ENCODE results near the gene JPH4.
A peak's percentile ranks its signal among the peaks of the same experiment; 100 is the strongest.

Gene JPH4

GRCh38 chr14:23559926-23560520 lies 18.6 kb downstream of the JPH4 start:
- Histone ChIP-seq H3K4me2 (ENCODE audit: insufficient read depth, low read length) (no peak overlapping the region), H2AFZ (ENCODE audit: low read depth, low read length) (no peak overlapping the region), H3K9me3 (ENCODE audit: insufficient read depth, low read length, severe bottlenecking) (no peaks in the 10 kb centered on the region), H3K4me1 (ENCODE audit: insufficient read depth, low read length) (peaks cover 29% of the 10 kb centered on the region), H3K27ac (ENCODE audit: low read length) (no peak overlapping the region), H4K20me1 (ENCODE audit: insufficient read depth, low read length) (peaks cover 6% of the 10 kb centered on the region; the same call in 1 of the 2 replicates), H3K27me3 (ENCODE audit: insufficient read depth, low read length, poor library complexity) (no peaks in the 10 kb centered on the region), H3K4me3 (ENCODE audit: low read depth in 1 of 2, low read length in 2 of 2) (no peak overlapping the region), H3K36me3 (ENCODE audit: insufficient read depth, low read length) (peaks cover 73% of the 10 kb centered on the region), H3K79me2 (ENCODE audit: insufficient read depth, low read length) (peaks cover 33% of the 10 kb centered on the region), H3K9ac (ENCODE audit: low read depth, low read length) (no peak overlapping the region)
- DNase-seq (no peak), ATAC-seq (ENCODE audit: insufficient read depth, low read depth) (no peak)
- TF ChIP-seq EZH2 (IDR thresholded peaks at IDR 0.05; ENCODE audit: borderline replicate concordance, low read depth, low read length, severe bottlenecking) (no peak), CTCF (IDR thresholded peaks at IDR 0.05; ENCODE audit: borderline replicate concordance, extremely low read depth, low read length, poor library complexity, severe bottlenecking) (no peak)

- no peaks in the 10 kb centered on the region for H3K9me3 ChIP-seq (ENCODE audit: insufficient read depth, low read length, severe bottlenecking)
- H4K20me1 ChIP-seq (ENCODE audit: insufficient read depth, low read length) = peaks cover 6% of the 10 kb centered on the region; the same call in 1 of the 2 replicates
- no peak overlapping the region for H3K27ac ChIP-seq (ENCODE audit: low read length)
- H3K27me3 ChIP-seq (ENCODE audit: insufficient read depth, low read length, poor library complexity) = no peaks in the 10 kb centered on the region
- TF ChIP-seq CTCF (IDR thresholded peaks at IDR 0.05; ENCODE audit: borderline replicate concordance, extremely low read depth, low read length, poor library complexity, severe bottlenecking) = peak; percentile 90
- no peak for TF ChIP-seq EZH2 (IDR thresholded peaks at IDR 0.05; ENCODE audit: borderline replicate concordance, low read depth, low read length, severe bottlenecking)
- DNase-seq = peak; percentile 67
- peaks cover 33% of the 10 kb centered on the region for H3K79me2 ChIP-seq (ENCODE audit: insufficient read depth, low read length)
- no peak overlapping the region for H2AFZ ChIP-seq (ENCODE audit: low read depth, low read length)
- no peak overlapping the region for H3K4me3 ChIP-seq (ENCODE audit: low read depth in 1 of 2, low read length in 2 of 2)
- H3K36me3 ChIP-seq (ENCODE audit: insufficient read depth, low read length) = peaks cover 65% of the 10 kb centered on the region
- H3K9ac ChIP-seq (ENCODE audit: low read depth, low read length) = no peak overlapping the region
- H3K4me1 ChIP-seq (ENCODE audit: insufficient read depth, low read length) = peaks cover 34% of the 10 kb centered on the region
- H3K4me2 ChIP-seq (ENCODE audit: insufficient read depth, low read length) = no peak overlapping the region
- no peak for ATAC-seq (ENCODE audit: insufficient read depth, low read depth)
Measured at GRCh38 chr14:23559010-23559925, 19.3 kb downstream of the JPH4 start.

GRCh38 chr14:23558346-23559009 lies 20.1 kb downstream of the JPH4 start:
- Histone ChIP-seq H3K36me3 (ENCODE audit: insufficient read depth, low read length) (peaks cover 57% of the 10 kb centered on the region), H3K9me3 (ENCODE audit: insufficient read depth, low read length, severe bottlenecking) (no peaks in the 10 kb centered on the region), H3K4me1 (ENCODE audit: insufficient read depth, low read length) (peaks cover 34% of the 10 kb centered on the region), H3K9ac (ENCODE audit: low read depth, low read length) (peak overlapping the region; percentile 87; the same call in 1 of the 2 replicates), H3K4me3 (ENCODE audit: low read depth in 1 of 2, low read length in 2 of 2) (no peak overlapping the region), H3K79me2 (ENCODE audit: insufficient read depth, low read length) (peaks cover 33% of the 10 kb centered on the region), H3K27ac (ENCODE audit: low read length) (peak overlapping the region; percentile 41; the same call in 1 of the 2 replicates), H3K27me3 (ENCODE audit: insufficient read depth, low read length, poor library complexity) (no peaks in the 10 kb centered on the region), H4K20me1 (ENCODE audit: insufficient read depth, low read length) (peaks cover 6% of the 10 kb centered on the region; the same call in 1 of the 2 replicates), H2AFZ (ENCODE audit: low read depth, low read length) (no peak overlapping the region), H3K4me2 (ENCODE audit: insufficient read depth, low read length) (peak overlapping the region; percentile 95; the same call in 1 of the 2 replicates)
- no peak for TF ChIP-seq CTCF (IDR thresholded peaks at IDR 0.05; ENCODE audit: borderline replicate concordance, extremely low read depth, low read length, poor library complexity, severe bottlenecking)
- TF ChIP-seq EZH2 (IDR thresholded peaks at IDR 0.05; ENCODE audit: borderline replicate concordance, low read depth, low read length, severe bottlenecking) = no peak
- DNase-seq (no peak), ATAC-seq (ENCODE audit: insufficient read depth, low read depth) (no peak)
